ENCODE measurements around the gene CXCL13. TPM values are rescaled to one million over a fixed set of nuclear protein-coding genes. Genes with fewer than 3 reads are reported as not detected.
A peak's percentile ranks its signal among the peaks of the same experiment; 100 is the strongest.

The CXCL13 gene
- total RNA-seq, 6 donors from 2014 or later = 0.52 to 4.7 (median 0.76) TPM; not detected in 1

DNA sequence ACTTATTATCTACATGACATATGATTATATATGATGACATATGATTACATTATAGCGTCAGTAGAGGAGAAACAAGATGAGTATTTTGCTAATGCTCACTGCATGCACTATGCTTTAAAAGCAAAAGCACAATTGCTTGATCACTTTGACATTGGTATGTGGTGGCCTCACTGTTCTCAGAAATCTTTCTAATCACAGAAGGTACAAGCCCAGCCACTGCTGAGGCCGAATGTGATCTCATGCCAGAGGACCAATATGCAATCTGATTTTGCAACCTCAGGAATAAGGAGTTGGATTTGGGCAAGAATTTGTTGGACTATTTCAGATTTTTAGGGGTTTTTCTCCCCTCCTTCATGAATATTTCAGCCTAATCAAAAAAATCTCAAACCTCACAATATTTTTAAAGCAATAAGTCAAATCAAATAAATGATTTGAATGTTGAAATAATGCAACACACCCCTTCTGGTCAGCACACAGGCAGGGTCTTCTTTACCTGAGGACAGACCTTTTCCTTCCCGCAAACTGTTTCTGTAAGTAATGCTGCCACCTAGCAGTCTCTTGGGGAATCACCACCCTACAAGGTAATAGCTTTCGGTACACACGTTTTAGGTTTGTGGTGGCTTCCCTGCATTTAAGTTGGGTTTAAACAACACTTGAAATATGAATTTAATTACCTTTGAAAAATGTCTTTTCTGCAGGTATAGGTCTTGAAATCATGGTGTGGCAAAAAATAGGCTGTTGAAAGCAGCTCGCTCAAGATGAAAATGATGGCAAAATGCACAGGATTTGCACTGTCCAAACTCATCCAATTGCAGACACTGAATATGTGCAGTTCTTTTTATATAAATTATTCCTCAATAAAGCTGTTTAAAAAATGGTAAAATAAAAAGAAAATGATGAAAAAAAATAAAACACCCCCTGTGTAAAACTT lies 4.8 kb upstream of the CXCL13 start:
- TF ChIP-seq EP300 (IDR thresholded peaks at IDR 0.05) (no peak), POLR2AphosphoS5 (IDR thresholded peaks at IDR 0.05) (no peak)
- TF ChIP-seq, protein P1, sequence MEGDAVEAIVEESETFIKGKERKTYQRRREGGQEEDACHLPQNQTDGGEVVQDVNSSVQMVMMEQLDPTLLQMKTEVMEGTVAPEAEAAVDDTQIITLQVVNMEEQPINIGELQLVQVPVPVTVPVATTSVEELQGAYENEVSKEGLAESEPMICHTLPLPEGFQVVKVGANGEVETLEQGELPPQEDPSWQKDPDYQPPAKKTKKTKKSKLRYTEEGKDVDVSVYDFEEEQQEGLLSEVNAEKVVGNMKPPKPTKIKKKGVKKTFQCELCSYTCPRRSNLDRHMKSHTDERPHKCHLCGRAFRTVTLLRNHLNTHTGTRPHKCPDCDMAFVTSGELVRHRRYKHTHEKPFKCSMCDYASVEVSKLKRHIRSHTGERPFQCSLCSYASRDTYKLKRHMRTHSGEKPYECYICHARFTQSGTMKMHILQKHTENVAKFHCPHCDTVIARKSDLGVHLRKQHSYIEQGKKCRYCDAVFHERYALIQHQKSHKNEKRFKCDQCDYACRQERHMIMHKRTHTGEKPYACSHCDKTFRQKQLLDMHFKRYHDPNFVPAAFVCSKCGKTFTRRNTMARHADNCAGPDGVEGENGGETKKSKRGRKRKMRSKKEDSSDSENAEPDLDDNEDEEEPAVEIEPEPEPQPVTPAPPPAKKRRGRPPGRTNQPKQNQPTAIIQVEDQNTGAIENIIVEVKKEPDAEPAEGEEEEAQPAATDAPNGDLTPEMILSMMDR (IDR thresholded peaks at IDR 0.05) = peak; percentile 24 to 69 (median 59)
- Histone ChIP-seq H3K4me3 (no peak overlapping the region), H3K4me1 (peaks cover 5 to 12% (median 8%) of the 10 kb centered on the region in 4 donors), H3K9me3 (no peaks in the 10 kb centered on the region), H3K36me3 (no peaks in the 10 kb centered on the region), H3K27ac (no peak overlapping the region), H3K27me3 (no peaks in the 10 kb centered on the region)
- ATAC-seq (ENCODE audit: low FRiP score in 2 of 2) (peak in 1 of 2 donors; percentile 71), DNase-seq (peak in 1 of 2 donors; percentile 23)
- 27 to 30% methylated on average over 6 of the region's 6 CpGs for WGBS, 2 donors

DNA sequence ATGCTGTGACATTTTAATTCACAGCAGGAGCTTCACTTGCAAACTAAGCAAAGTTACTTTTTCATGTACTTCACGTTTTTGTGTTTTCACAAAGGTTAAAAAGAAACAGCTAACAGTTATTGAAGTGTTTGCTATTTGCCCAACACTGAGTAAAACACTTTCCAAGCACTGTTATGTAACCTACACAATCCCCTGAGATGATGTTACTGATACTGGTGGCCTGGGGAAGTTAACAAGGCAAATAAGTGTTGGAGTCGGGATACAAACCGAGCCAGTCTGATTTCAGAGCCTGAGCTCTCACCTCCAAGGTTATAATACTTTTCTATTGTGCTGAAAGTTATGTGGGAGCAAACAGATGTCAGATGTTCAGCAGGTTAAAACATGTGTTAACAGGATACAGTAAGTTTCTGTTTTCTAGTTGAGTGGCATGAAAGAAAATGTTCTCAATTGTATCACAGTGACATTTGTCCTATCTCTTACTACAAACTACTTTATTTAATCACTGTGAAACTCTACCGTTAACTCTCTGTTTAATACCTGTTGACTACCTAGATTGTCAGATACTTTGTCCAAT lies 3.9 kb upstream of the CXCL13 start:
- no peak for DNase-seq
- H3K4me1 ChIP-seq = peaks cover 5 to 12% (median 8%) of the 10 kb centered on the region in 4 donors
- H3K4me3 ChIP-seq = no peak overlapping the region
- peak in 1 of 2 donors; percentile 36 for ATAC-seq (ENCODE audit: low FRiP score in 2 of 2)
- no peaks in the 10 kb centered on the region for H3K27me3 ChIP-seq
- WGBS, 2 donors = 46 to 48% methylated on average over 4 of the region's 4 CpGs
- H3K27ac ChIP-seq = no peak overlapping the region
- H3K9me3 ChIP-seq = no peaks in the 10 kb centered on the region
- TF ChIP-seq, protein P1 (IDR thresholded peaks at IDR 0.05) = no peak
- TF ChIP-seq POLR2AphosphoS5 (IDR thresholded peaks at IDR 0.05) (no peak), EP300 (IDR thresholded peaks at IDR 0.05) (peak in 1 of 4 donors; percentile 23), POLR2A (IDR thresholded peaks at IDR 0.05) (no peak)
- no peaks in the 10 kb centered on the region for H3K36me3 ChIP-seq

DNA sequence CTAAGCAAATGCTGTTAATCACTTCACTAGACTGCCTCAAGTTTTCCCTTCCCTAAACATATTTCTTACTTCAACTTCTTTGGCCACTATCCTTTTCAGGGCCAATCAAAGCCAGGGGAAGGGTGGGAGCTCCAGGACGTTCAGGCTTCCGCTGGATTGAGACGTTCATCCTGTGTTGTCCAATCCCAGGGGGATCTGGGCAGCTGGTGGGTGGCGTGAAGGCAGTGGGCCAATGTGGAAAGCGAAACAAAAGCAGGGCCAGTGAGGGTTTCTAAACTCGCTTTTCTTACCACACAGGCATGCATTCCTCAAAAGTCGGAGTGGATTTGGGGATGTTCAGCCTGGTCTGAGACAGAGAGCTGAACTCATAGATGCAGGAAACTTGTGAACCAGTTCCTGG lies 7.6 kb downstream of the CXCL13 start:
- WGBS, 2 donors = 79 to 89% methylated on average over 7 of the region's 7 CpGs
- Histone ChIP-seq H3K27ac (no peak overlapping the region), H3K27me3 (no peaks in the 10 kb centered on the region), H3K4me3 (no peak overlapping the region), H3K4me1 (no peaks in the 10 kb centered on the region), H3K9me3 (no peaks in the 10 kb centered on the region), H3K36me3 (no peaks in the 10 kb centered on the region)
- DNase-seq = no peak
- ATAC-seq (ENCODE audit: low FRiP score in 2 of 2) = no peak
- TF ChIP-seq EP300 (IDR thresholded peaks at IDR 0.05) = no peak
- TF ChIP-seq, protein P1 (IDR thresholded peaks at IDR 0.05) = no peak

DNA sequence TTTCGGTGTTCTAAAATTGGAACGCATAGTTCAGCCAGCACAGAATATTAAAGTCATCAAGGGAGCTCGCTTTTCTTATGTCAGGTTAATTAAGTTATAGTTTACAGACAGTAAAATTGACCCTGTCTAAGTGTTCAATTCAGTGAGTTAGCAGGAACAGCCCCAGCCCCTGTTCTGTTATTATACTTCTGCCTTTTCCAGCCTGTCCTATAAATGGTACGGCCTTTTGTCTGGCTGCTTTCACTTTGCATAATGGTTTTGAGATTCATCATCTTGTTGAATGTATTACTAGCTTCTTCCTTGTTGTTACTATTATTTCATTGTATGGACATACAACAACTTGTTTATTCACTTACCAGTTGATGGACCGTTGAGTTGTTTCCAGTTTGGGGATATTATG lies 9.5 kb downstream of the CXCL13 start:
- no peaks in the 10 kb centered on the region for H3K27me3 ChIP-seq
- WGBS, 2 donors = 85 to 86% methylated on average over 5 of the region's 5 CpGs
- no peak overlapping the region for H3K27ac ChIP-seq
- H3K4me3 ChIP-seq = no peak overlapping the region
- peaks cover 0 to 7% (median 1%) of the 10 kb centered on the region in 4 donors for H3K4me1 ChIP-seq
- no peak for ATAC-seq (ENCODE audit: low FRiP score in 2 of 2)
- no peaks in the 10 kb centered on the region for H3K9me3 ChIP-seq
- no peak for DNase-seq
- no peaks in the 10 kb centered on the region for H3K36me3 ChIP-seq
- TF ChIP-seq, protein P1 (IDR thresholded peaks at IDR 0.05) = no peak

Measured in upper lobe of left lung (tissue), 6 donors.